HG03196 (cell line): ENCODE measurements around the gene LZTR1.
"Not testable (repeated sequence)": the region's sequence is repeated elsewhere in the genome, so short reads cannot be mapped to it uniquely, and the experiment has no call there.

Experiments used
- ATAC-seq: cut with Tn5 transposase; IDR thresholded peaks from one replicate; pipeline ENCODE4 v1.9.1; 2021; ENCODE audit not compliant: unreplicated experiment

Gene LZTR1

GRCh38 chr22:20995329-20996030 lies 13.4 kb downstream of the LZTR1 start:
- no peak for ATAC-seq

GRCh38 chr22:20996031-20996410 lies 13.9 kb downstream of the LZTR1 start:
- no peak for ATAC-seq

GRCh38 chr22:20996598-20997535 lies 14.8 kb downstream of the LZTR1 start:
- ATAC-seq, result no peak

GRCh38 chr22:20997536-20998257 lies 15.6 kb downstream of the LZTR1 start:
- no peak for ATAC-seq

- ATAC-seq, result no peak
Observed at GRCh38 chr22:20998411-20999336, 16.6 kb downstream of the LZTR1 start.

- no peak for ATAC-seq
Observed at GRCh38 chr22:20999350-21000206, 17.5 kb downstream of the LZTR1 start.

GRCh38 chr22:21000207-21000986 lies 18.3 kb downstream of the LZTR1 start:
- no peak for ATAC-seq

GRCh38 chr22:21000987-21001600 lies 19.0 kb downstream of the LZTR1 start:
- ATAC-seq, result peak; percentile 2

GRCh38 chr22:21001601-21002325 lies 19.7 kb downstream of the LZTR1 start, which contains the start of gene THAP7:
Gene THAP7, minus strand, starts transcription at chr22:21002118. Its CDS starts 207 bp downstream, at chr22:21001911.
- peak; percentile 79 for ATAC-seq

- ATAC-seq, result no peak
Observed at GRCh38 chr22:21003782-21004181, 21.7 kb downstream of the LZTR1 start.

- not testable (repeated sequence) for ATAC-seq
Observed at GRCh38 chr22:21009208-21009607, 27.1 kb downstream of the LZTR1 start.

- ATAC-seq, result no peak
Observed at GRCh38 chr22:21009638-21010425, 27.7 kb downstream of the LZTR1 start.

GRCh38 chr22:21010426-21011113 lies 28.5 kb downstream of the LZTR1 start:
- ATAC-seq, result no peak

- ATAC-seq, result no peak
Observed at GRCh38 chr22:21012446-21013407, 30.6 kb downstream of the LZTR1 start.

- ATAC-seq, result peak; percentile 14
Observed at GRCh38 chr22:21013657-21014201, 31.6 kb downstream of the LZTR1 start.
